HG03095 (cell line): ENCODE results near the gene DLL1.

Experiments
- ATAC-seq: cut with Tn5 transposase; IDR thresholded peaks from one replicate; pipeline ENCODE4 v1.9.1; 2021; ENCODE audit warnings: moderate library complexity; ENCODE audit not compliant: unreplicated experiment

DLL1 gene

GRCh38 chr6:170234419-170234818 lies 56.5 kb downstream of the DLL1 start:
- no peak for ATAC-seq

GRCh38 chr6:170233286-170234205 lies 57.3 kb downstream of the DLL1 start:
- no peak for ATAC-seq
